Measurements from ENCODE around the gene H6PD. TPM values are rescaled to one million over a fixed set of nuclear protein-coding genes. Genes with fewer than 3 reads are reported as not detected.

The H6PD gene
- total and polyA plus RNA-seq, 4 donors = 28.9 to 134 (median 56.8) TPM

GRCh38 chr1:9275567-9276034 is 41.0 kb downstream of the H6PD start:
- H3K4me3 ChIP-seq (ENCODE audit: low read depth in 1 of 3, low read length in 3 of 3) = no peak overlapping the region
- WGBS = 79% methylated on average over 12 of the region's 12 CpGs
- TF ChIP-seq MAX (IDR thresholded peaks at IDR 0.05) (no peak), RAD21 (IDR thresholded peaks at IDR 0.05) (no peak), EGR1 (IDR thresholded peaks at IDR 0.05; ENCODE audit: low read depth in 2 of 2) (no peak), YY1 (IDR thresholded peaks at IDR 0.05) (no peak), GABPA (IDR thresholded peaks at IDR 0.05 in 1 of 2, conservative IDR thresholded peaks at IDR 0.05 in 1 of 2) (no peak), RXRA (IDR thresholded peaks at IDR 0.05) (no peak), SP1 (IDR thresholded peaks at IDR 0.05) (no peak), REST (IDR thresholded peaks at IDR 0.05) (no peak), ZBTB33 (IDR thresholded peaks at IDR 0.05) (no peak), HNF4A (conservative IDR thresholded peaks at IDR 0.05) (no peak), ATF3 (IDR thresholded peaks at IDR 0.05) (no peak), FOXA2 (IDR thresholded peaks at IDR 0.05) (no peak), JUND (IDR thresholded peaks at IDR 0.05) (no peak), NR2F2 (IDR thresholded peaks at IDR 0.05) (no peak), HNF4G (IDR thresholded peaks at IDR 0.05) (no peak)

GRCh38 chr1:9278116-9278515 is 43.5 kb downstream of the H6PD start:
- H3K36me3 ChIP-seq (ENCODE audit: control insufficient read depth in 4 of 4, insufficient read depth in 3 of 4, low read depth in 1 of 4, low read length in 3 of 4) = no peaks in the 10 kb centered on the region
- 88% methylated on average over 5 of the region's 5 CpGs for WGBS
- no peaks in the 10 kb centered on the region for H3K4me1 ChIP-seq (ENCODE audit: control insufficient read depth in 4 of 4, insufficient read depth in 4 of 4, low read length in 3 of 4)
- no peak overlapping the region for H3K4me3 ChIP-seq (ENCODE audit: low read depth in 1 of 3, low read length in 3 of 3)
- no peak for DNase-seq (ENCODE audit: low spot score)
- H3K9ac ChIP-seq (ENCODE audit: low read depth in 1 of 2, low read length in 2 of 2) = no peak overlapping the region
- H3K9me3 ChIP-seq (ENCODE audit: control insufficient read depth in 4 of 4, low read length in 3 of 4) = no peaks in the 10 kb centered on the region
- TF ChIP-seq NR2F2 (IDR thresholded peaks at IDR 0.05) = no peak
- no peak for TF ChIP-seq REST (IDR thresholded peaks at IDR 0.05)
- no peak for TF ChIP-seq EGR1 (IDR thresholded peaks at IDR 0.05; ENCODE audit: low read depth in 2 of 2)
- TF ChIP-seq HNF4G (IDR thresholded peaks at IDR 0.05) = no peak
- TF ChIP-seq ATF3 (IDR thresholded peaks at IDR 0.05) = no peak
- no peak for TF ChIP-seq YY1 (IDR thresholded peaks at IDR 0.05)
- TF ChIP-seq RAD21 (IDR thresholded peaks at IDR 0.05) = no peak
- TF ChIP-seq RXRA (IDR thresholded peaks at IDR 0.05) = no peak
- TF ChIP-seq HNF4A (conservative IDR thresholded peaks at IDR 0.05) = no peak
- no peak for TF ChIP-seq SP1 (IDR thresholded peaks at IDR 0.05)
- no peak for TF ChIP-seq CTCF (IDR thresholded peaks at IDR 0.05; ENCODE audit: low read depth, low read length, missing input control)
- no peak for TF ChIP-seq GABPA (IDR thresholded peaks at IDR 0.05 in 1 of 2, conservative IDR thresholded peaks at IDR 0.05 in 1 of 2)
- TF ChIP-seq ZBTB33 (IDR thresholded peaks at IDR 0.05) = no peak
- no peak overlapping the region for H3K27ac ChIP-seq (ENCODE audit: low read depth in 1 of 2, low read length in 2 of 2)
- H3K27me3 ChIP-seq (ENCODE audit: control insufficient read depth in 4 of 4, insufficient read depth in 4 of 4, low read length in 3 of 4) = no peaks in the 10 kb centered on the region

More at GRCh38 chr1:9275567-9276034, 41.0 kb downstream of the H6PD start:
- Histone ChIP-seq H3K9me3 (ENCODE audit: control insufficient read depth in 4 of 4, low read length in 3 of 4) (no peaks in the 10 kb centered on the region), H3K27ac (ENCODE audit: low read depth in 1 of 2, low read length in 2 of 2) (no peak overlapping the region), H3K9ac (ENCODE audit: low read depth in 1 of 2, low read length in 2 of 2) (no peak overlapping the region), H3K27me3 (ENCODE audit: control insufficient read depth in 4 of 4, insufficient read depth in 4 of 4, low read length in 3 of 4) (no peaks in the 10 kb centered on the region), H3K4me1 (ENCODE audit: control insufficient read depth in 4 of 4, insufficient read depth in 4 of 4, low read length in 3 of 4) (no peaks in the 10 kb centered on the region), H3K36me3 (ENCODE audit: control insufficient read depth in 4 of 4, insufficient read depth in 3 of 4, low read depth in 1 of 4, low read length in 3 of 4) (peaks cover 0 to 1% (median under 1%) of the 10 kb centered on the region in 4 donors)
- DNase-seq (ENCODE audit: low spot score) = no peak

Measured in liver (tissue), 9 donors.